IPS DF 4.7 (cell line): Measurements from ENCODE around the gene PRAMEF11.

ENCODE experiments used
- DNase-seq: peaks from one replicate; pipeline ENCODE4 v3.0.0-alpha.2; 2013; ENCODE audit warnings: low spot score; ENCODE audit errors: extremely low read depth

The PRAMEF11 gene

DNA sequence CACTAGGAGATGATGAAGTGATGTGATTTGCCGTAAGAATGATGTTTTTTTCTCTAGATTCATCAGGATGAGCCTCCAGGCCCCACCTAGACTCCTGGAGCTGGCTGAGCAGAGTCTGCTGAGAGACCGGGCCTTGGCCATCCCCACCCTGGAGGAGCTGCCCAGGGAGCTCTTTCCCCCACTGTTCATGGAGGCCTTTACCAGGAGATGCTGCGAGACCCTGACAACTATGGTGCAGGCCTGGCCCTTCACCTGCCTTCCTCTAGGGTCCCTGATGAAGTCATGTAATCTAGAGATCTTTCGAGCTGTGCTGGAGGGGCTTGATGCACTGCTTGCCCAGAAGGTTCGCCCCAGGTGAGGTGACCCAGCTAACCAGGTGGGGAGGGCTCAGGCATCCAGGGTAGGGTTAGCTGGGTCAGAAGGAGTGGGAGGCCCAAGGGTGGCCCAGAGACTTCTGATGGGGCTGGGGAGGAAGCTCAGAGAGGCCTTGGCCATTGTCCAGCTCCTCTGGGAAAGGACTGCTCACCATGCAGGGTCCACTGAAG is 56.3 kb downstream of the PRAMEF11 start:
- DNase-seq = no peak
